Activated CD8-positive, alpha-beta memory T cell treated with anti-CD3 and anti-CD28 coated beads for 1 hour (primary cell): ENCODE data around the gene LRMDA.

Experiments
- DNase-seq, 2 donors: peaks; one replicate each; pipeline ENCODE4 v3.0.0-alpha.2; 2020; ENCODE audit warnings: low read depth in 1 of 2; ENCODE audit errors: extremely low read depth in 1 of 2

The LRMDA gene

DNA sequence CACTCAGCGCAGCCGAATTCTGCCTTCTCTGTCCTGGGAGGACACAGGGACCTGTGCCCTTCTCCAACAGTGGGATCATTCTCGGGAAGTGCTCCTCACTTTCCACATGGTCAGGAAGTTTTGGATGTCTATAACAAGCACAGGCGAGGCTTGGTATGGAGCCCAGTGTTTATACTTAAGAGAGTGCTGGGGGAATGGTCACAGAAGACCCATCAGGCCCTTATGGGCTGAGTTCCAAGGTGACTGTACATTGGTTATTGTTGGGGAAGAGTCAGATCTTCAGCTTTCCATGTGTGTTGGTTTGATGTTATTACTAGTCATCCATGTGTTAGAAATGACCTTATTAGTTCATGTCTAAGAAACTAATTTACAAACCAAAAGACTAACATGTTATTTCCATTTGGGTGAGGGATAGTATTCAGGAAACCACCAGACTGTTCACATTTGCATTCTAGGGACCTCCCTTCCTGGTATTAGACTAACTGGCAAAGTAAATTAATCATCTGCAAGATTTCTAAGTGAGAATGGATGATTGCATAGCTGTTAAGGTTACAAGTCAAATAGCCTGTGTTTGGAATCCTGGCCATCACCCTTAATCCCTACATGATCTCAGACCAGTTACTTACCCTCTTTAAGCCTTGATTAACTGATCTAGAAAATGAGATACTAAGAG lies 834.2 kb downstream of the LRMDA start:
- DNase-seq: no peak

DNA sequence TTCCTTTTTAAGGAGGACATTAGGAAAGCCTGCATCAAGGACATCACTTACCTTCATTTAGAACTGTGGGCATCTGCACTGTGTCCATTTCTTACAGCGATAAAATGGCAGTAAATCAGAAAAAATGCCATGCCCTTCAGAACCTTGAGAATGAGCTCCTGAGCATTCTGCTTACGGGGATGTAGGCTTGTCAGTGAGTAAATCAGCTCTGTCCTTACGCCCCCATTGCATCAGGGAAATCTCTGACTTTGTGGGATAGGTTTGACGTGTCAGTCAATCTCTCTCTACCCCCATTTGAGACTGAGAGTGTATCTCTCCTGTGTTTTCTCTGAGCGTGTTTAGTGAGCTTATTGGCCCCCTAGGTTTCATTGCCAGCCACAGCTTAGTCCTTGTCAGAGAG lies 837.1 kb downstream of the LRMDA start:
- no peak for DNase-seq

- DNase-seq: no peak
Measured at GRCh38 chr10:76268954-76269353, 837.5 kb downstream of the LRMDA start.

DNA sequence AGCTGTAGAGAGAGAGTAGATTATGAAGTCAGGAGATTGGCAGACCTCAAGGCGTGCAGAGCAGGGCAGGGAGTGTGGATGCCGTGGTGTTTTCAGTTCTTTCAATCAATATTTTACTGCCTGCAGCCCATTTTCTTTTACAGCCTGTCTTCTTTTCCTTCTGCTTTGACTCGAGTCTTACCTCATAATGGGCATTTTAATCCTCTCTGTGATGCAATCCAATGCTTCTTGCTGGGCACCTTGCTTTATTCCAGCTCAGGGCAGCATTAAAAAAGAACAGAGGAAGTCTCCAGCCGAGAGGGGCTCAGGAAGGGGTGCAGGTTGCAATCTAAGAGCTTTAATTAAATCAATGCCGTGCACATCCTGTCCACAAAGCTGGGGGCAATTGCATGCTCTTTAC lies 839.0 kb downstream of the LRMDA start:
- DNase-seq: no peak

GRCh38 chr10:76274933-76275332 lies 843.5 kb downstream of the LRMDA start:
- no peak for DNase-seq

- no peak for DNase-seq
Measured at GRCh38 chr10:76278811-76279460, 847.5 kb downstream of the LRMDA start.

DNA sequence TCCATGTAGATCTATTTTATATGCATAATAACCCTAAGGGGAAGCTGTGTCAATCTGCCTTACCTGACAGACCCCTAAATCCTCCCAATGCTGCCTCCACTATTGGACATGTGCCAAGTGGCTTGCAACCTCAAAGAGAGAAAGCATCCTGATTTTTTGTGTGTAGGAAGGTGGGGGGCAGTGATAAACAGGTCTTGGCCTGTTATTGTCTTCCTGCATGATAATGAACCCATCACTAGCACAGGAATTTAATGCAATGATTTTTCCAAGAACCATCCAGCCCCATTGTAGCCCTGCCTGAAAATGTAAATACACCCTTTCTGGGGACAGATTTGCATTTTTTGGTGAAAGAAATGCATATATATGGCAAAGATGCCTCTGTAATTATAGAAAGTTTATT lies 850.2 kb downstream of the LRMDA start:
- DNase-seq: no peak

DNA sequence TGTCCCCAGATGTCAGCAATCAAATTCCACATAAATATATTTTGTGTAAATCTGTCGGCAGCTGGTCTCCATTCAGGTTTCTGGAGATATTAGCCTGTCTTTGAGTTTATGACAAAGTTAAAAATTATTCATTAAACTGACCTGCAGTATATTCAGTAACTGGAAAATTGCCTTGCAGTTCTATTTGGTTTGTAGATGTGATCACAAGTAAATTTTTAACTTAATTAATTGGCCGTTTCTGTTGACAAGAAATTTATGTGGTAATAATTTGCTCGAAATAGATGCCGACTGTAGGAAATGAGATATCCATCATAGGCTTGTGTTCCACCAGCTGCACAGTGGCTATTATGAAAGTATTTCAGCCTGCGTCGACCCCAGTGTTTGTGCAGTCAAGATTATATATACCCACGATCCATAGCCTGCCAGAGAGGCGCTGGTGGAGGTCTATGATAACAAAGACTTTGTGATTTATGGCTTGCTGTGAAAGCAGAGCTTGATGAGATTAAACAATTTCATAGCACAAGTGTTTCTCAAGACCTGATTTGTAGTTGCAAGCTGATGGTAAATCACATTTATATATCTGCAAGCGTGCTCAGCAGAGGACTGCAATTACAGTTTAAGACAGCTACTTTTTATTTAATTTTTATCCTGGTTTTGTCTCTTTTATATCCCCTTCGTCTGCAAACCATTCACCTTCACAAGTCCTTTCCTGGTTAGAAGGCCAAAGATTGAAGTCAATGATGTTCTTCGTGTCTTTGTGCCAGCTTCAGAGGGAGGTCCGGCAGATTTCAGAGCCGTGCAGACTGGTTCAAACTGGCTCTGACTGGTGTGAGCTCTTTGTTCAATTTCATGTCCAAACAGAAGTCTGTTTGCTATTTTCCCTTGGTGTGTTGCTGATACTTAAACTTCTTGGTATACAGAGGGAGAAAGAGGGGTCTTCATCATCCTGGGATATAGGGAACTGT lies 850.9 kb downstream of the LRMDA start:
- no peak for DNase-seq

- DNase-seq: no peak
Measured at GRCh38 chr10:76284351-76284750, 852.9 kb downstream of the LRMDA start.

GRCh38 chr10:76285012-76285411 lies 853.6 kb downstream of the LRMDA start:
- no peak for DNase-seq

DNA sequence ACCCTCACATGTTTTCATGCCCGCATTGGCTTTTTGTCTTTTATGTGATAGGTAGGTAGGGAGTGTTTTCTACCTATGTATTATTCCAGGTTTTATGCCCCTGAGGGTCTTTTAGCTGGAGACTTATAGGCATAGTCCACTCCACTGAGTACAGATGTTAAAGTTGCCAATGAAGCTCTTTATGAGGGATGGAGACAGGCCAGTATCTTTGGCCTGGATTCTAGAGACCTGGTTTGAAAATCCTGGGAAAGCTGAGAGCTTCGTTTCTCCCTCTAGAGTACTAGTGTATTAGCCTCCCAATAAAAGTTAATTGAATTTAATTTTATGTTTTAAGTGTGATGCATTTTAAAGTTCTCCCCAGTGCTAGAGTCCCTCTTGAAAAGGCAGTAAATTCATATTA lies 854.1 kb downstream of the LRMDA start:
- no peak for DNase-seq

DNA sequence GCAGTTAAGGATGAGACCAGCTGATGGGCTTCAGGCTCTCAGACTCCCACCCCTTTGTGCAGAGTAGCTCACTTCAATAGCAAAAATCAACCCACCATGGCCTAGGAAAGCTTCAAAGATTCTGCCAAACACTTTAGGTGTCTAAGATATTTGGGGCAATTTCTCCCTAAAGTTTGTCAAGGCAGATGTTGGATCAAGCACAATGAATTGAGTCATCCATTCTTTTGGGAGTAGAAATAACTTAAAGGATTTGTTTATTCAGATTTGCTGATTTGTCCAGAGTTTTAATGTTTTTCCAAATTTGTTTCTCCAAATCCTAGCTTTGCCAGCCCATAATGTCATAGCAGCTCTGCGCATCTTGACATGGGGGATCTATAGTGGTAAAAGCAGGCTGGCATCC lies 855.1 kb downstream of the LRMDA start:
- no peak for DNase-seq

- DNase-seq: no peak
Measured at GRCh38 chr10:76287856-76288255, 856.4 kb downstream of the LRMDA start.

DNA sequence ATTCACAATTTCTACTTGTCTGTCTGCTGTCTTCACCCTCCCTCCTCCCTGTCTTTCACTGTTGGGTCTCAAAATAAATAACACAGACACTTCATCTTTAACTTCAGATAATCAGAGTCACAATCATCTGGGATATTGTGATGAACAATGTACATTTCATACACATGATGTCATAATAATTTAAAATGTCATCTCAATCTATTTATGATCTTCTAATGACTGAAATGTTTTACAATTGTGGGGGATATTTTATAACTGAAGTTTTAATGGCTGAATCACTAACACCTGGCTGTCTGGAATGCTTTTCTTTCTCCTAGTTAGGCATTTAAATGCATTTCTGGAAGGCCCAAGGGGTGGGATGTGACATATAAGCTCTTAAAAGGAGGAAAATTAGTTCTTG lies 859.8 kb downstream of the LRMDA start:
- DNase-seq: no peak

GRCh38 chr10:76291885-76292284 lies 860.5 kb downstream of the LRMDA start:
- no peak for DNase-seq

- DNase-seq: no peak
Measured at GRCh38 chr10:76296957-76297356, 865.5 kb downstream of the LRMDA start.

GRCh38 chr10:76297358-76297757 lies 865.9 kb downstream of the LRMDA start:
- DNase-seq: no peak

- DNase-seq: no peak
Measured at GRCh38 chr10:76297780-76298281, 866.4 kb downstream of the LRMDA start.

DNA sequence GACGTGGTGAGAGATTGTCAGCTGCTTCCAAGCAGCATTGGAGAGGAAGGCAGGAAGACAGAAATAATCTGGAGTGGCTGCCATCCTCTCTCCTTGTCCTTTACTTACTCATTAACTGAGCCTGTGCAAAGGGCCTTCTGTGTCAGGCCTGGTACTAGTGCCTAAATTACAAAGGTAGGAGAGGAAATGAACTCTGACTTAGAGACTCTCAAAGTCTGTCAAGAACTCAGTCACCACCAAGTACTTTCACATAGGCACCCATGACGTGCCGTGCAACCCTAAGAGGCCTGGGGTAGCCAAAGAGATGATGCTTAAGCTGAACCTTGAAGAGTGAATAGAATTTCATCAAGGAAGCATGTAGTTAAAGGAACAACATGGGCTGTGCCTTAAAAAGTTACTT lies 866.9 kb downstream of the LRMDA start:
- DNase-seq: no peak

GRCh38 chr10:76299501-76299900 lies 868.1 kb downstream of the LRMDA start:
- DNase-seq: no peak

DNA sequence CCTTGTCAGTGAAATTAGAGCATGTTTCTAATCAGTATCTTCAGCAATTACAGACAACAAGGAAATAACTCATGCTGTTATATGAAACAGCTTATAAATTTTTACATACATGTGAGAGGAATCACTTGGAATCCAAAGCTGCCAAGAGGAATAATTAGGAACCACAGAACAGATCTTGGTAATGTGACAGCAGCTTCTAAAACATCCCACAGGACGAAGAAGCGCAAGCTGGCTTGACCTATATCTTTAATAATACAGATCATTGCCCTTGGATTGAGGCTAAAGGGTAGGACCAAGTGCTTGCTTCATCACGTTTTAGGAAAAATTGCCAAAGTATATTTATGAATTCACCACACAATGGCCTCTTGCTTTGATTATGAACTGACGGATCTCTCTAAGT lies 869.8 kb downstream of the LRMDA start:
- DNase-seq: no peak

GRCh38 chr10:76301950-76302349 lies 870.5 kb downstream of the LRMDA start:
- no peak for DNase-seq
